NCI-H1694 treated with DMSO at 0.1 percent for 48 hours (cell line): ENCODE measurements around the gene SLC39A11.

Source experiments
- DNase-seq: peaks from one replicate; lab custom pipeline; 2025; lab: John Stamatoyannopoulos, UW

Gene SLC39A11

DNA sequence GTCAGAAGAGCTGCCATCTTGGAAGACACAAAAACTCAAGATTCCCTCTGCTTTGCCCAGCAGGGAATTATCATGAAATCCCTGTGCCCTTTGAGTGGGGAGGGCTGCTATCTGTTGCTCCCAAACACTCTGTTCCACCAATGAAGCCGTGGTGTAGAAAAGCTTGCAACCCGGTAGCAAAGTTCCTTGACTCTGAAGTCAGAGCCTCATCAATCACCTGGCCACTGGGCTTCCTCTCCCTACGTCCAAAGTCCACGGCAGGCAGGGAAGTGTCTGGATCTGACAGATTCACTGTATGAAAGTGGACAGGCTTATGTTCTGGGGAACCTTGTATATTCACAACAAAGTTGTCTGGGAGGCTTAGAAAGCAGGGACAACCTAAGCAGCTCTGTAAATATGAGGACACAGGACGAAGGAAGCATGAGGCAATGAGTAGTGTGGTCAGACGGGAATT is 343.3 kb downstream of the SLC39A11 start:
- no peak for DNase-seq

DNA sequence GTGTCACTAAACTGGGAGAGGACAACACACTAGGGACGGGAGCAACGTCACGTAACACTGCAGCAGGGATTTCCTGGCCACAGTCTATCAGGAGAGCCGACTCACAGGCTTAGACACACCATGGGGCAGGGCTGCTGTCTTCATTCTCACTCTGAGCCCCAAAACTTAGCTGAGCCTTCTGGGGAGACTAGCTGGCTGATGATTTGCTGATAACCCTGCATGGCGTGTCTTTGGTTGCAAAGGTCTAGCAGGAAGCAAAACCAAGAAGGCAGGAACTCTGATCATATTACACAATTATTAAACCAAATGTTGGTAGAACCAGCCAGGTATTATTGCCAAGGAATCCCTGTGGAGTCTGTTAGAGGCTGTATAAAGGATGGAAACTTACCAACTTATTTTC is 345.0 kb downstream of the SLC39A11 start:
- DNase-seq = no peak

DNA sequence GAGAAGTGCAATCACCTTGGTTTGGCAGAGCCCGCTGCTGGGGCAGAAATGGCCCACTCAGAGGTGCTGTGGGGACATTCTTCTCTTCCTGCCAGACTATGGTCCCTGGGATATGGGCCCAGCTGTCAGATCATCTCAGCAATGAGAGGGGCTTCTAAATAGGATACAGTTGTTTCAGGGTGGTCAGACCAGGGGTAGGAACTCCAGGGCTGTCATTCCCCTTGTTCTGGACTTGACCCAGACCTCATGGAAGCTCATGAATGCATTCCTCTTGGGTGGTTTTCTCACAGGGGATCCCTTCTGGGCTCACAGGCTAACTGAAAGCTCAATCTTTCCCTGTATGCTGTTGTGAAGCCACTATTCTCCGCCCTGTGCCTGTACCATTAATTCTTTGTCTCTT is 347.2 kb downstream of the SLC39A11 start:
- no peak for DNase-seq

DNA sequence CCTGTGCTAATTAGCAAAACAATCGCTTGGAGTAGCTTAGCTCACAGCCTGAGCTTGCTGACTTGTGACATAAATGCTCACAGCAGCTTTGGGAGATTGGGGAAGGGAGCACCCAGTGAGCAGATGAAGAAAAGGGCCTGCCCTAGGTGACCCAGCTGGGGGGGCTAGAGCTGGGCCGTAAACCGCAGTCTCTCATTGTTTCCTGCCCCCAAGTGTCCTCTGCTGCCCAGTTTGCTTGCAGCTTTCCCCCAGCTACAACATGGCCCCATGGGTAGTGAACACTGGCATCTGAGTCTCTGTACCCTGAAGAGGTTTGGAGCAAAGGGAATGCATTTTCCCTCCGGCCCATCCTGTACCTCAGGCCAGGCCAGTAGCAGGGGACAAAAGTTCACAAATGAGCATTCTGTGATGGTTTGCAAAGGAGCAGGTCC is 349.4 kb downstream of the SLC39A11 start:
- no peak for DNase-seq

DNA sequence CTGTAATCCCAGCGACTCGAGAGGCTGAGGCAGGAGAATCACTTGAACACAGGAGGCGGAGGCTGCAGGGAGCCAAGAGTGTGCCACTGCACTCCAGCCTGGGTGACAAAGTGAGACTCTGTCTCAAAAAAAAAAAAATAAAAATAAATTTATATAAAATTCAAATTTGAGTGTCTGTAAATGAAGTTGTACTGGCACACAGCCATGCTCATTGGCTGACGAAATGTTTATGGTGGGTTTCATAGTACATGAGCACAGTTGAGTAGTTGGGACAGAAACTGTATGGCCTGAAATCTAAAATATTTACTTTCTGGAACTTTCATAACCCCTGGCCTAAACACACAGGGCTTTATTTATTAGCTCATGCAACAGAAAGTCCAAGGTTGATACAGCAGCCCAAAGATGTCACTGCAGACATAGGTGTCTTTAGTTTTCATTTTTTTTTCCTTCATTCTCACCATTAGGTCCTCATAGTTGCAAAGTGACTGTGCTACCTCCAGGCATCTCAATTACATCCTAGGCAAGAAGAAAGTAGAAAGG is 355.3 kb downstream of the SLC39A11 start:
- DNase-seq = no peak

DNA sequence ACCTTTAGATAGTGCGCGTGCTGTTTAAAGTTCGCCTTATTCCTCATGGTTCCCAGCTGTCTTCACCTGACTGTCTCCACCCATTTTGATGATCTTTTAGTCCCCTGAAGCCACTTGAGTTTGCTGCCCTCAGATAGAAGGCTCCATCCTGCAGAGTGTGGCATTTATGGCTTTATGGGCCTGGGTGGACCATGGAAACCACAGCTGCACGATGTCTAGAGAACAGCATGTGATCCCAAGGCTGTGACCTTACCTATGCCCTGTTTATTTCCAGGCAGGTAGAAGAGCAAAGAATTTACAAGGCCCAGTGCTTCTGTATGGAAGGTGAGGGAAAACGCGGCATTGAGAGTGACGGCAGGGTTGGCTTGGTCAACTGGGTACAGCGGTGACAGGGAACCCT is 356.9 kb downstream of the SLC39A11 start:
- no peak for DNase-seq

DNA sequence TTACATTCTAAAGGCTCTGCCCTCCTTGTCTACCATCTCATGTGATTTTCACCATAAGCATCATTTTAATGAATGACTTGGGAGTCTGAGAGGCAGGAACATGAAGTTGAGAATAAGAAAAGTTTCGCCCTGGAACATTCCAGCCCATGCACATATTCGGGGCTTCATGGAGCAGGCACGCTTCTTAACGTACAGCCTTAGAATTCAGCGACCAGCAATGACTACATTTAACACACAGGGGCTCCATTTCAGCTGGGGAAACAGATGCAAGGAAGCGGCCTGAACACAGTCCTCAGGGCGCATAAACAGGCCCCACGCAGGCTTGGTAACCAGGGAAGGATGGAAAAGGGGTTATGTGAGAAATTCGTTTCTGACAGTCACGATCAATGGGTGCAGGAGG is 357.4 kb downstream of the SLC39A11 start:
- no peak for DNase-seq

DNA sequence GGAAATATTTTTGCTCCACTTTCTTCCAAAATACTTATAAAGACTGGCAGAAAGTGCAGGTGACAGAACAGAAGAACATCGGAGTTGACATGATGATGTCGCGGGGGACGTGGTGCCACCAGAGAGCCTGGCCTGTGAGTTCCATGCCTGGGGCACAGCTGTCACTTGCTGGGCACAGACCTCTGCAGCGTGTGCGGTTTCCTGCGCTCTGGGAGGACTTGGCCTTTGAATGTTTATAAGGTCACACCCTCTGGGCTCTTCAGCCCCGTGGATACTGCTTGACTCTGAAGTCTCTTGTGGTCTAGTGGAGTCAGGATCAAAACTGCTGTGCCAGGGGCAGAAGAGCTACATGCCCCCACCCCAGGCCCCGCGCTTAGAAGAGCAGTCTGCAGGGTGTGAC is 357.9 kb downstream of the SLC39A11 start:
- DNase-seq = no peak

DNA sequence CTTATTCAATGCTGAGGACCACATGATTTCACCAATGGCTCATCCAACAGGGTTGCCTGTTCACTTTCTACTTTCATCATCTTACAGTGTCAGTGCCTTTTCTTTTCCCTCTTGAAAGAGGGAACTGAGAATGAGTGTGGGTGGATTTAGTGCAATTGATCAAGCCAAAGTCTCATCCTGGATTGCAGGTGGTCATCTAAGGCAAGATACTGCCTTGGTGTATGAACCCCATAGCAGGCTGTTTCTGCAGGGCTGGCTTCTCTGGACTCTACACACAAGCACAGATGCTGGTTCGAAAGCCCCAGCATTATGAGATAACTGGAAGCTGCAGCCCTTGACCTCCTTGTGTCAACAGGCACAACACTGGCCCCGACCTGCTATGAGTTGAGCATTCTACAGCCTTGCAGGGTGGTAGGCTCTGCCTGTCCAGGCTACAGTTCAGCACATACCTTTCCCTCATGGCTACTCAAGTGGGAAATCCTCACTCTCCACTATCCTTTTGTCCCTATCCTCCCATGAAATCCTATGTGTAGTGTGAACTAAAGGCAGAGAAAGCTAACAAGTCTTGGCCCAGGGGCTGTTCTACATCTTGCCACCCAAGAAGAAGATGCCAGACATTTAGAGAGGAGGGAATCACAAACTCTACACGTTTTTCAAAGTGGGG is 358.7 kb downstream of the SLC39A11 start:
- DNase-seq = no peak

DNA sequence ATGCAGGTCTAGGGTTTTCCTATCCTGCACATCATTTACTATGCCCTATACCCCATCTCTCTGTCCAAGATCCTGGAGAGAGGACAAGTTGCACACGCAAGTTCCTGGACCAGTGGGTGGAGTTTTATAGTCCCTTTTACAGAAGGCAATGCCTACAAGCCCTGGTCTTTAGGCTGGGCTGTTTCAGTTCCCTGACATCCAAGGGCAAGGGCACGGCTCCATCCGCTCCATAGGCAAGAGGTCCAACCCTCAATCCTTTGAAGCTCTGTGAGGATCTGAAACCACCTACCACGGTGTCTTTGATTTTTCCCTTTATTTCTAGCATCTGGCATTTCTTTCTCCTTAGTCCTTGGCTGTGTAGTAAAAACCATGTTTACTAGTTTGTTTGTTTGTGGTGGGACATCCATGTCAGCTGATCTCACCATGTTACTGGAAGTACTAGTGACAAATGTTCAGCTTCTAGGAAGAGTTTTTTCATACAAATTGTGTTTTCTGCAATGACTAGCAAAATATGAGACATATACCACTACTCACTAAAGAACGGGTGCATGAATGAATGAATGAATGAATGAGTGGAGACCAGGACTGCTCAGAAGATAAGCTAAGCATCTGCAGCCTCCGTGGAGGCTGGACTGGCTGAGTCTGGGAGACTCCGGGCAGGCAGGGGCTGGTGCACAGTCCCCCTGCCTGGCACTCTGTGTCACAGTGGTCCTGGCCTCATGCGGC is 359.4 kb downstream of the SLC39A11 start:
- DNase-seq = no peak

DNA sequence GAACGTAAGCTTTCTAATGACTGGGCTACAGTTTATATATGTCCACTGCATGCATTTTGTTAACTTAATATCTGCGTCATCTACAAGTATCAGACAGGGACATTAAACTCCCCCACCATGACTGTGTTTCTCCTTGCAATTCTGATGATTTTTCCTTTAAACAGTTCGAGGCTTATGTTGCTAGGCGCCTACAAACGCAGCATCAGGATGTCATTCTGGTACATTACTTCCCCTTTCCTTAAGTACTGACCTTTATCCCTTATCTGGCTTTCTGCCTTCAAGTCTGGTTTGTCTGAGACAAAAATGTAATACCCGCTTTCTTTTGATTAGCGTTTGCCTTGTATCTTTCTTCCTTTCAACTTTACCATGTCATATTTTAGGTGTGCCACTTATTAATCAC is 362.4 kb downstream of the SLC39A11 start:
- DNase-seq = no peak

DNA sequence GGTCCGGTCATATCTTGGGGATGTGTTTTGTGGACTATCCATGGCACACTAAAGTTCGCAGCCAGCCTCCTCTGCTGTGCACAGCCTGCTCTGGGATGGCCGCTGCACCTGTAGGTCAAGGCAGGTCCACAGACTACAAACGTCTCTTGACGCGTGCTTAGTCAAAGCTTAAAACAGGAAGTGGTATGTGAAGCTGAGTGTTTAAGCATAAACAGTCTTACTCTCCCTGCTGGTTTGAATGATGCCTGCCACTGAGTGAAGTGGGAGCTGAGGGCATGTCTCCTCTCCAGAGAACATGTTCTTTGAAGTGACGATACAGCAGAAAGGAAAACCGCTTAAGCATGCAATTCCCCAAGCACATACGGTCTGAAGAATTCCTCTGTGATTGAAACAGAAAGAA is 365.6 kb downstream of the SLC39A11 start:
- no peak for DNase-seq

DNA sequence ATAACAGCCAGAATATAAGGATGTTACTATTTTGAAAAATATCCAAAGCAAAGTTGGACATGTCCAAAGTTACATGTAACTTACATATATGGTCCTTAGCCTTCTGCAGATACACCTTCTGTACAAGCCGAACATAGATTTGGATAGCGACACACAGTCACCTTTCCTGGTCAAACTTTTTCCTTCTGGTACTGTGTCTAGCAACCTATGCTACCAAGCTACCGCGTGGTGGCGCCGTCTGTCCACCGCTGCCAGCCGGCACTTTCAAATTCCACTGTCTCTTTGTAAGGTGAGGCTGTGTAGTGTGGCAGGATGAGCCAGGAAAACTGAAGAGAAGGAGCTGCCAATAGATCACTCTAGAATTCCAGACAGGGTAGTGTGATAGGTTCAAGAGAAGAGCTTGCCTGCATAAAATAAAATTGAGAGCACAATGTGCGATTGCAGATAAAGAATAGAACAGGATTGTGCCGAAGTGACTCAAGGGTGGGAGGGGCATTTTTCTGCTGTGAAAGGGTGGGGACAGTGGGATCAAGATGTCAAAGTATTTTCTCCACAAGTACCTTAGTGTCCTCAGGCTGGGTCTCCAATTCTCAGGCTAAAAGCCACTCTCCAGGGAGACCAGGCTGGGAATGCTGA is 366.9 kb downstream of the SLC39A11 start:
- peak; percentile 76 for DNase-seq

DNA sequence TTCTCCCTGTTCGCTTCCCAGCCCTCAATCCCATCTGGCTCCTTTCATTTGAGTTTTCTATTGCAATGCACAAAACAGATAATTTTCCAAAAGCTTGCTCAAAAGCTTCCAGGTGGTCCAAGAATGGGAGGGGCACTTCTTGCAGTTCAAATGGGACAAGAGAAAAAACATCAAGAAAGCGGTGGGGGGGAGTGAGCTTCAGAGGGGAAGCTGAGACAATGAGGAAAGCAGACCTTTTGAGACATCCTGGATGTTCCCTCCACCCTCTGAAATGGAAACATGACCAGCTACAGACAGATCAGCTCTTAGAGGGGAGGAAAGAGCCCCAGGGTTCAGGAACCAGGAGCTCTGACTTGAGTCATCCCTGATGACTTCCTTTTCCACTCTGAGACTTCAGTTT is 368.2 kb downstream of the SLC39A11 start:
- DNase-seq = no peak

DNA sequence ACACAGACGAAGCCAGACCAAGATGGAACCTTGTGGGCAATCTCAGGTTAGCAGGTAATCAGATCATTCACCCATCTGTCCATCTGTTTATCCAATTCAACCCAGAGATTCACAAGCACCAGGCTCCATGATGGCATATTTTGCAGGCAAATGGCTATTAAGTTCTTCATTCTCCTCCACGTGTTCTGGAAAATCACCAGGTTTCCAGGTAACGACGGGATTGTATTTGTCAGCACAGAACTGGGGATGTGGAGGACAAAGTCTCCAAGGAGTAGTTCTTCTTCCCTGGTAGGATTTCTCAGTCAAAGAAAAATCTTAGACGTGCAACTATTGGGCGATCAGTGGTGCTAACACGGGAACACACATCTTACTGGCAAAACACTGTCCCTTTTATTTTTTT is 368.8 kb downstream of the SLC39A11 start:
- no peak for DNase-seq

DNA sequence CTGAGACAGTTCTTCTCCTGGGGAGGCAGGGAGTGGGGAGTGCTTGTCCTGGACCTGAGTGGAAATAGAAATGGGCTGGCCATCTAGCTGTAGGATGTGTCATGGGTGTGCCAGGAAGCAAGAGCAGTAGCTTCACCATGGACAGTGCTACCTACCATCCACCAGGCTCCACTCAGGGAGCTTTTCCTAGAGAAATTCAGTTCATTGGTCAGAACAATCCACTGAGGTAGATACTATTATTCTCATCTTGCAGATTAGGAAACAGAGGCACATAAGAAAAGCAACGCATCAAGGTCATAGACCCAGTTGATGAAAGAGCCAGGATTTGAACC is 372.0 kb downstream of the SLC39A11 start:
- no peak for DNase-seq

DNA sequence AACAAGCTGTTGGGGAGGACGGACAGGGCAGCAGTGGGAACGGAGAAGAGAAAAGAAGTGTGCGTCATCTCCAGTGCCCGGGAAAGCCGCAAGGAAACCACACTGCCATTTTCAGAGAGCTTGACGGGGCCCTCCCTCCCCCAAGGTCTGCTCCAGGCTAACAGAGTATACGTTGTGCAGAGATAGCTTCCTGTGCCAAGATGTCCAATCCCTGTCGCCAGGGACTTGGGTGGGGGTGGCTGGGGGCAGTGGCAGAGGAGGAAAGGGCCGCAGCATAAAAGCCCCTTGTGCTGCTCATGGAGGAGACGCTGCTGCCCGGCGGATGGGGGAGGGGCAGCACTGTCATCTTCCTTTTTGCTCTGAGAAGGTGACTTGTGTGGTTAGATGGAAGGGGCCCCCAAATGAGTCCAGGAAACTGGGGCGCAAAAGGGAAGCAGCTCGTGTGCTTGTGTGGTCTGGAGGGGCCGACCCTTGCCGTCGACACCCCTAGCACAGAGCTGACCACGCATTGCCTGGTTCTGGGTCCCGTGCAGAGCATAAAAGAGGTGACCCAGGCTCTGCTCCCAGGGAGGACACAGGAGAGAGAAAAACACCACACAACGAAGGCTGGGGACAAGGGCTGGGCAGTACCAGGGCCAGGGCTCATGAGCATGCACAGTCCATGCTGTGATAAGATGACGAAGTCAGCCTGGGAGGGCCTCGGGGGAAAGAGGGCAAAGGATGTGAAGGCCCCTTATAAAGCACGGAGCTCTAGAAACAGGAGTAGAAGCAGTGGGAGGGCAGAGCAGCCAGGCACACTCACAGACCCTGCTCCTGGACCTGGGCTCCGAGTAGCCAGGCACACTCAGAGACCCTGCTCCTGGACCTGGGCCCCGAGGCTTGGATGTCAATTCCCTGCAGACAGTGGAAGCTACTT is 372.7 kb downstream of the SLC39A11 start:
- no peak for DNase-seq

DNA sequence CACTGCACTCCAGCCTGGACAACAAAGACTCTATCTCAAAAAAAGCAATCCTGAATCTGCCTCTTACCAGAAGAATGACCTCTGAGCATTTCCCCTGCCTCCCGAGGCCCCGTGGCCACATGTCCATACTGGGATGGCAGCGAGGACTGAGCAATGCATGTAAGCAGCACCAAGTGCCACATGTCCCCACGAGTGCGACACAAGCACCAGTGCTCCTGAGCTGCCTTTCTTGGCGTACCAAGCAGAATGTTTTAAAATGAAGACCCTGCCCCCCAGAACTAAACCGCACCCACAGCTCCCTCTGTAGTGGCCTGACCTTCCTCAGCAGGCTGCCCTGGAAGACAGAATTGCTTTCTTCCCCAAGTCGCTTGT is 373.3 kb downstream of the SLC39A11 start:
- no peak for DNase-seq

DNA sequence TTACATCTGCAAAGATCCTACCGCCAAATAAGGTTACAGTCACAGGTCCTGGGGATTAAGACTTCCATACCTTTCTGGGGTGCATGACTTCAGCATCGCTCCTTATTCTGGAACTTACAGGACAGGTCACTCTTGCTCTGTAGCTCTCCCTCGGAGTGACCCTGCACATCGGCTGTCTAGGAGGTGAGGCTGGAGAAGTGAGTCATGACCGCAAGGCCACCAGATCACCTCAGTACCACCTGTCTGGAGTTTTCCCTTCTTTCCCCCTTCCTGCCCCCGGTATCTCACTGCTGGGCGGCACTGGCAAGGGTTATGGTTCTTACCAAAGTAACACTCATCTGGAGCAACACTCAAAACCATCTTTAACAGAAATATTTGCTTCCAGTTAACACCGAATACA is 374.8 kb downstream of the SLC39A11 start:
- DNase-seq = no peak

DNA sequence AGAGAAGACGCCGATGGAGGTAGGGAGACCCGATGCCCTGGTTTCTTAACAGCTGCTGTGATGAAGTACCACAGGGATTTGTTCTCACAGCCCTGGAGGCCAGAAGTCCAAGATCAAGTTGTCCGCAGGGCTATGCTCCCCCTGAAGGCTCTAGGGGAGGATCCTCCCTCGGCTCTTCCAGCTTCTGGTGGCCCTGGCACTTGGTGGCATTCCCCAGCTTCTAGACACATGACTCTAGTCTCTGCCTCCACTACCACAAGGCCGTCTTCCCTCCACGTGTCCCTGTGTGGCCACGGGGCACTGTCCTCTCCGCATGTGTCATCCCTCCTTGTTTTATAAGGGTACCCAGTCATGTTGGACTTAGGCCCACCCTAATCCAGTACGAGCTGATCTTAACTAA is 375.2 kb downstream of the SLC39A11 start:
- no peak for DNase-seq

DNA sequence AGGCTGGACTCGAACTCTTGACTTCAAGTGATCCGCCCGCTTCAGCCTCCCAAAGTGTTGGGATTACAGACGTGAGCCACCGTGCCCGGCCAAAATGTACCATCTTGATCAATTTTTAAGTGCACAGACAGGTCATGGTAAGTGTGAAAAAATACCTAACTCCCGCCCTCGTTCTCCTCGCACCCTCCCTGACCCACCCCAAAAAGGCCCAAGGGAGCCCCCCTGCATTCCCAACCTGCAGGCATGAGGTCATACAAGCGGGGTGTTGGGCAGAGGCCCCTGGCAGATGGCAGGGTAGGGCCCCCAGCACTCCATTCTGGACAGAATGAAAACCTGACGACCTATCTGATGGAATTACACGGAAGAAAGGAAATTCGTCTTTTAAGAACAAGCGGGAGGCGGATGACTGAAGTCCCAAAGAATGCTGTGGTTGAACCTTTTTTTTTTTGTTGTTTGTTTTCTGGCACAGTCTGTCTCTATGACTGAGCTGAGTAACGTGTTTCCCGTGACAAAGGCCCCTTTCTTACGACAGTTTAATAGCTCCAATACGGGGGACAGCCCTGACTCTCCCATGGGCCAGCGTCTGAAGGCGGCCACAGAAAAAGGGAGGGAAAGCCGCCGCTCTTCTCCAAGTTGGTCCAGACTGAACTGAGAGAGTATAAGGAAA is 376.4 kb downstream of the SLC39A11 start:
- DNase-seq = no peak
